Renal cortical epithelial cell (primary cell): ENCODE data around the gene PCBD1. TPM values are rescaled to one million over a fixed set of nuclear protein-coding genes. Genes with fewer than 3 reads are reported as not detected.

ENCODE experiments used
- DNase-seq: peaks from one replicate; pipeline ENCODE4 v3.0.0-alpha.2; 2011; ENCODE audit warnings: low read depth
- total RNA-seq: library from RNA; depleted of rRNA; stranded (reverse); fragments of >200 nt; gene quantifications from 2 replicates; pipeline ENCODE4 v1.2.3, GENCODE V29; 2014

The PCBD1 gene
- total RNA-seq, 1 donor from 2014 or later, result 77.8 TPM

DNA sequence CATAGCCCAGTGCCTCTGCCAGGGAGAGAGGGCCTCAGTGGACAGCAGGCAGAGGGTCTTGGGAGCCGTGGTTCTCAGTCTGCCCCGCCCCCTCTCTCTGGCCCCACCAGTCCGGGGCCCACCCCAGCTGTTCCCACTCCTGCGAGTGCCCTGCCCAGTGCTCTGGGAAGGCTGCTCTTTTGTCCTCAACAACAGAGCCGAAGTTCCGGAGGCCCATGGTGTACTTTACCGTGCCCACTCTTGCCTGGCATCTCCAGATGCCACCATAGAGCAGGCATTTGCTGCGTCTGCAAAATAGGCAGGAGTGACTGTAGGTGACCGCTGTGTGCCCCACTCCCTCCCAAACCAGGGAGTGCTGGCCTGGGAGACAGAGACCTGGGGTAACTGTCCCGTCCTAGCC lies 29.3 kb upstream of the PCBD1 start:
- DNase-seq, result no peak

DNA sequence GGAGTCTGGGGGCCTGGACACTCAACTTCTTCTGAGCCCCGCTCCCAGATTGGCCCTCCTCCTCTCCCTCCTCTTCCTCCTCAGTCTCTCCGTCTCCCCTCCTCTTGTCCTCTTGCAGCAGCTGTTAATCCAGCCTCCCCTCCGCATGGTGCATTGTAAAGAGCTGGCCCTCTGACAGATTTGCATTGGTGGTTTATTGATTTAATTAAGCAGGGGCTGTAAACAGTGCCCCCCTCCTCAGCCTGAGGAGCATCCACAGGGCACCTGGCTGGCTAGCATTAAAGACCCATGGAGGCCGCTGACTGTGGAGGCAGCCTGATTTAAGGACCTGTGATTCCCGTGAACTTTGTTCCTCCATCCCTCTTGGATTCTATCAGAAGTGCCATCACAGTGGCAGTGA lies 28.9 kb upstream of the PCBD1 start:
- DNase-seq, result no peak

DNA sequence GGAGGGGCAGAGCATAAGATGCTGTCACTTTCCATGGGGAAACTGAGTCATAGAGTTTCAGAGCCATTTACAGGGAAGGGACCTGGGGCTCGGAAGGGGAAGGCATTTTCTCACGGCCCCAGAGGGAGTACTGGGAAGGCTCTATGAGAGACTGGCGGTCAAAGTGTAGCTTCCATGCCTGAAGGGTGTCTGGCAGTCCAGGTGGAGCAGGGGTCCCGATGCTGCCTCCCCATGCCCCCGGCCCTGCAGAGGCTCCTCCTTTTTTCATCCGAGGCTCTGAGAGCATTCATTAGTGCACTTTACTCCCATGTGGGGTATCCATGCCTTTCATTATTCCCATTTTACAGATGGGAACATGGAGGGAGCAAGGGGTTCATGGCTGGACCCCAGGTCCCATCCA lies 27.9 kb upstream of the PCBD1 start:
- DNase-seq, result no peak

DNA sequence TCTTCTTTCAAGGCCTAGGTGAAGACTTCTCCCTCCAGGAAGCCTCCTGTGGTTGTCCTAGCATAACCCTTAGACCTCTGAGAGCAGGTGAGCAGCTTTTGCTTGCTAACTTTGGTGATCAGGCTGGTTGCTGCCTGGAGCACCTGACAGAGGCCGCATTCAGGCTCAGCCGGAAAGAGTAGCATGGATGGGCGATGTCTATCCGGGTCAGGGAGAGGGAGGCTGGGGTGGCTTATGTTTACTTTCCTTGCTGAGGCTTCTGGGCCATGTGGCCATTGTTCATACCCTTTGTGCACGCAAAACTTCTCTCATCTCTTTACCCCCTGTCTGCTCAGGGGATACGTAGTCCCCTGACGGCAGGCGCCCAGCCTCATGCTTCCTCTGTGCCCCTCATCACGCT lies 27.4 kb upstream of the PCBD1 start:
- no peak for DNase-seq

DNA sequence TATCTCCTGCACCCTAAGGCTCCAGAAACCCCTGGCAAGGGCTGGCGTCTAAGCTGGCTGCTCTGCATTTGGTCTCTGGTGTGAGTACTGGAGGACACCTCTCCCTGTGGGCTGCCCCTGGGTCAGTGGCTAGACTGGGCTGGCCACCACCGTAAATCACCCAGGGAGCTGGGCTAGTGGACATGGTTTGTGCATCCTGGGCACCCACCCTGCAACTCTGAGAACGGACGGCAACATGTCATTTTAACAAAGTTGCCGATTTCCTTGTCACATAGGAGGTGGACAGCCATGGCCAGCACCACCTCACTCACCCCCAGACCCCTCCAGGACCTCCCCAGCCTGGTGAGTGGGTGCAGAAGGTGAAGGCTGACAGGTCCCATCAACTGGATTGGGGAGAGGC lies 26.8 kb upstream of the PCBD1 start:
- no peak for DNase-seq

GRCh38 chr10:70914316-70914864 lies 26.0 kb upstream of the PCBD1 start:
- DNase-seq, result no peak

DNA sequence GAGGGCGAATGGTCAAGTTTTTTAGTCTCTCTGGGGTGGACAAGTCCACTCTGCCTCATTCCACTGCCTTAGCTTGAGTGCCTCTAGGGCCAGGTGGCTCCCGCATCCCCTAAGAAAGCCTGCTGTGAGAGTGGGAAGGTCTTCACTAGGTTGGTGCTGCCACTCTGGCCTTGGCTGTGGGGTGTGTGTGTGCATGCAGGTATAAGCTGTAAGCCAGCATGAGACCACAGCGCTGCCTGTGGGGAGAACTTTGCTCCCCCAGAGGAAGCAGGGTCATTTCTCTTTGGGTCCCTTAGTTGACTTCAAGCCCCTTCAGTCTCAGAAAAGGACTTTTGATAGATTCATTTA lies 25.5 kb upstream of the PCBD1 start:
- no peak for DNase-seq

DNA sequence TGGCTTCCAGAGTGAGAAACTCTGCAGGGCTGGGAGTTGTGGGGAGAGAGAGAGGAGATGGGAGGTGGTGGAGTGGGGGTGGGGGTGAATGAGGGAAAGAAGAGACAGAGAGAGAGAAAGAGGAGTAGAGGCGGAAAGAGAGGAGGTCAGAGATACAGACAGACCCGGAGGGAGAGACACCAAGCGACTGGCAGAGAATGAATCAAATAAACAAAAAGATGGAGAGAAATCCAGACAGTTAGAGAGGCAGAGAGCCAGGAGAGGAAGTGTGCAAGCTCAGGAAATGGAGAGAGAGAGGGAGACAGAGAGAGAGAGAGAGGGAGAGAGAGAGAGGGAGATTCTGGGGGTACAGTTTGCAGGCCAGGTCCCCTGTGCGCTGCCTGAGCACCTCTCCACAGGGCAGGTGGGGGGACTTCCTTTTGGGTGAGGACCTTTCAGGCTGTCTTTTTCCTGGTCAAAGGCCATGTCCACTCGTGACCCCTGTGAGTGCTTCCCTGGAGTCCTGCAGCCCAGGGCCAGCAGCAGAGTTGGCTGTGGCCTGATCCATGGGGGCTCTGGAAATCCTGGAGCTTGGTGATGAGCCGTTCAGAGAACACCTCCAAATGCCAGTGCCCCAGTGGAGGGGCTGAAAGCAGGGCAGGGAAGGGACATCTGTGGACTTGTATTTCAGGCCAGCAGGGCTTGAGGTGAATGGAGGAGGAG lies 25.0 kb upstream of the PCBD1 start:
- DNase-seq, result no peak

DNA sequence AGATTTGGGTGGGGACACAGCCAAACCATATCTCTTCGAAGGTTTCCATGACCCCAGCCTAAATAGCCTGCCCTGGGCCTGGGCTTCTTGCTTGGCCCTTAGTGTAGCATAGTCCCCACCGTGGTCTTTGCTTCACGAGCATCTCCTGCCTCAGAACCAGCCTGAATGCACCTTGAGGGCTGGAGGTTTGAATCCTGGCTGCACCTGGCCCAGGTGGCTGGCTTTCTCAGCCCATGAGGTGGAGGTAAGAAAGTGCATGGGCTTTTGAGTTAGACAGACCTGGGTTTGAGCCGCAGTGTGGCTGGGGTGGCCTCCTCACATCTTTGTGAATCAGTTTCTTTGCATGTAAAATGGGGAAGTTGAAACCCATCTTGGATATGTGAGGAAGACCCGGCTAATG lies 24.2 kb upstream of the PCBD1 start:
- DNase-seq, result no peak

DNA sequence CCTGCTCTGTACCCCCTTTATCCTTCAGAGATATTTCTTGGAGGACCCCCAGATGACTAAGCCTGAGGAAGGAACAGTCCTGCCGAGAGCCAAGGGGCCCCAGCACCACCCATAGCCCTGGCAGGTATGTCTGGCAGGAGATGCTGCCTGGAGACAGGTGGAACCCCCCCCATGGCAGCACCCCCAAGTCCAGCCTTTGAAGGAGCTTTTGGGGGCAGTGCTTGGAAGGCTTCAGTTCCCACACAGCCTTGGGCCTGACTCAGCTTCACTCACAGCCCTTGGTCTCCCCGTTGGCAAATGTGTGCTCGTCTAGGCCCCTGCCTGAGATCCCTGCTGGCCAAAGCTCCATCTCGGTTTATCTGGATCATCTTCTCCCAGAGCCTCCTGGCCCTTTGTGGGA lies 23.0 kb upstream of the PCBD1 start:
- no peak for DNase-seq

DNA sequence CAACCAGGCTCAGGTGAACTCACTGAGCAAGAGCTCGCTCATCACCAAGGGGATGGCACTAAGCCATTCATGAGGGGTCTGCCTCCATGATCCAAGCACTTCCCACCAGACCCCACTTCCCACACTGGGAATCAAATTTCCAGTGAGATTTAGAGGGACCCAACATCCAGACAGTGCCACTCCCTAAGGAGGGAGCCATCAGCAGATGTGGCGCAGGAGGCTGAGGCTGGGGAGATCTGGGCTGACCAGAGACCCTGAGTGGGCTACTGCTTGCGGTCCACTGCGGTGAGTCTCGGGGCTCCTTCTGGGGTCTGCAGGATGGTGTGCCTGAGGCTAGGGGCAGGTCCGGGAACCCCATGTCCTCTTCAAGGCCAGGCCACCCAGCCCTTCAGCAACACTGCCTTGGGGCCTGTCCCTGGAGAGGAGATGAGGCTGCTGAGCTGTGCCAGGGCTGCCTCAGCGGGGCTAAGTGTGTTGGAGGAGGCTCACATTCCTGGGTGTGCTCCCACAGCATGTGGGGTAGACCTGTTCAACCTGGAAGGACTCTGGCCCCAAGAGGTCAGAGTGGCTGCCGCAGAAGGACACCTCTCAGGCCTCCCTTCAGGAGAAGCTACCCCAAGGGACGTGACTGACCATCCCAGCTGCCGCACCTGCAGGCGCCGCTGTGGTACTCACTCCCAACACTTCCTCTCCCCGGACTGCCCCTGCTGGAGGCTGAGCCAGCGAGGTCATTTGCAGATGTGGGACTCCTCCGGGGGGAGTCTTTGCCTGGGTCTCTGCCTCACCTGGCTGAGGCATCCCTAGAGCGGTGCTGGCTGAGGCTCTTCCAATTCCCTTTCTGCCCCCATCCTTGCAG lies 22.3 kb upstream of the PCBD1 start:
- no peak for DNase-seq

- no peak for DNase-seq
These were observed 21.1 kb upstream of the PCBD1 start for GRCh38 chr10:70909326-70909935.

- DNase-seq, result no peak
These were observed 20.3 kb upstream of the PCBD1 start for GRCh38 chr10:70908406-70909296.

DNA sequence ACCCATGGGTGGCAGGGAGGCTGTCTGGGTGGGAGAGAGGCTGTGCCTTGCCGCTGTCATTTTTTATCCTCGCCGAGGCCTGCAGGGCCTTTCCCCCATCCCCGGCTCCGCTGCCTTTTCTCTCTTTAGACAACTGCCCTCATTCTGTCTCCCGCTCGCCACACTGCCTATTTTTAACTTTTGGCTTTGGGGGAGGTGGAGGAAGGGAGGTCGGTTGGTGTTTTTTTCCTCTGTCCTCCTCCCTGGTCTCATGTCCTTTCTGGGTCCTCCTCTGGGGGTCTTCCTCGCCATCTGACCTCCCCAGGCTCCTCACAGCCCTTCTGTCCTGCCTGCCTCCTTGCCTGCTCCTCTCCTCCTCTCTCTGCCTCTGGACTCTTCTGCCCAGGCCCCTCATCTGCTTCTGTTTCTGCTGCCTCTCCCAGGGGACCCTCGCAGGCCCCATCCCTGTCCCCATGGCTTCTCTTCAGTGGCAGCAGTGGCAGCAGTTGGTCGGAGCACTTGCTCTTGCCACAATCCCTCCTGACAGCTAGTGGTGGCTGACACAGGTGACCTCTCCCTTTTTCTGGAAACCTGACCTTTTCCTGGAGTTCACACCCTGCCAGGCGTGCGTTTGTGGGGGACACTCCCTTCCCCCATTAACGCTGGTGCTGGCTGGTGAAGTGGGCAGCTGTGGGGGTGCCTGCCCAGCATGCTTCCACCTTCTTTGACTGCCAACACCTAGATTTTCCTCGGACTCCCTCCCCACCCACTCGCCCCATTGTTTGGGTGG lies 19.5 kb upstream of the PCBD1 start:
- no peak for DNase-seq

GRCh38 chr10:70906953-70907636 lies 18.7 kb upstream of the PCBD1 start:
- DNase-seq, result no peak

- no peak for DNase-seq
These were observed 17.8 kb upstream of the PCBD1 start for GRCh38 chr10:70906031-70906783.

- DNase-seq, result no peak
These were observed 17.0 kb upstream of the PCBD1 start for GRCh38 chr10:70905071-70906021.

DNA sequence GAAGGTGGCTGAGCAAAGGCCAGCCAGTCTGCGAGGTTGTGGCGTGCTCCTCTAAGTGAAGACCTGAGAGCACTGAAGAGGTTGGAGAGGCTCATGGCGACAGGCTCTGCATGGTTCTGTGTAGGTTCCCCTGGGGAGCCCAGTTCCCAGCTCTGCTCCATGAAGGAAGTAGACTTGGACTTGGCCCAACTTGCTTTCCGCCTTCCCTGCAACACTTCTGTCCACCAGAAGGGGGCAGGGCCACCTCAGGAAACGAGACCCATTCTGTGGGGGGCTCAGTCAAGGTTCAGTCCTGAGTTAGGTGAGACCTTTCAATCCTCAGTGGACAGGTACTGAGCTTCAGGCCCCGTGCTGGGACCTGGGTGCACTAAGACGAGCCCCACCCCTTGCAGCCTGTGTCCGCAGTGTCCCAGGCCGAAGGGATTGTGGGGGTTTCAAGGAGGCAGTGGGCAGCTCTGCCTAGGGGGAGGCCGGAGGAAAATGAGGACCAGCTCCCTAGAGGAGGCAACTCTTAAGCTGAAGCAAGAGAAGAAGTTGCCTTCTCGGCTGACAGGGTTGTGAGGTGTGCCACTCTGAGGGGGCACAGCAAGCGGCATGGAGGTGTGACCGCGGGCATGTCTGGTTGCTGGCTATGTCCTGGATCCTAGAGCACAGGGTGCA lies 15.0 kb upstream of the PCBD1 start:
- DNase-seq, result no peak
